ENCODE data around the gene TBCD.

TBCD gene

GRCh38 chr17:82812058-82812457, 60.2 kb downstream of the TBCD start:
- H3K36me3 Mint-ChIP-seq (ENCODE audit: low read depth), result peaks cover 24% of the 10 kb centered on the region

GRCh38 chr17:82812601-82813000, 60.7 kb downstream of the TBCD start:
- H3K4me3 Mint-ChIP-seq, result no peak overlapping the region
- H3K27me3 Mint-ChIP-seq (ENCODE audit: low read depth), result no peaks in the 10 kb centered on the region
- no peak overlapping the region for H3K27ac Mint-ChIP-seq
- H3K4me1 Mint-ChIP-seq (ENCODE audit: low read depth), result peaks cover 3% of the 10 kb centered on the region
- H3K36me3 Mint-ChIP-seq (ENCODE audit: low read depth), result peaks cover 25% of the 10 kb centered on the region
- no peaks in the 10 kb centered on the region for H3K9me3 Mint-ChIP-seq
- DNase-seq (ENCODE audit: low spot score), result no peak

More at GRCh38 chr17:82812058-82812457, 60.2 kb downstream of the TBCD start:
- Mint-ChIP-seq H3K9me3 (no peaks in the 10 kb centered on the region), H3K4me1 (ENCODE audit: low read depth) (peaks cover 3% of the 10 kb centered on the region), H3K27ac (no peak overlapping the region), H3K27me3 (ENCODE audit: low read depth) (no peaks in the 10 kb centered on the region), H3K4me3 (no peak overlapping the region)
- DNase-seq (ENCODE audit: low spot score), result no peak

GRCh38 chr17:82813299-82814051, 61.6 kb downstream of the TBCD start:
- H3K27me3 Mint-ChIP-seq (ENCODE audit: low read depth), result no peaks in the 10 kb centered on the region
- DNase-seq (ENCODE audit: low spot score), result no peak
- H3K36me3 Mint-ChIP-seq (ENCODE audit: low read depth), result peaks cover 34% of the 10 kb centered on the region
- H3K27ac Mint-ChIP-seq, result no peak overlapping the region
- no peak overlapping the region for H3K4me3 Mint-ChIP-seq
- no peaks in the 10 kb centered on the region for H3K9me3 Mint-ChIP-seq
- peaks cover 3% of the 10 kb centered on the region for H3K4me1 Mint-ChIP-seq (ENCODE audit: low read depth)

- Mint-ChIP-seq H3K9me3 (no peaks in the 10 kb centered on the region), H3K4me3 (no peak overlapping the region), H3K36me3 (ENCODE audit: low read depth) (peaks cover 46% of the 10 kb centered on the region), H3K4me1 (ENCODE audit: low read depth) (peaks cover 3% of the 10 kb centered on the region), H3K27ac (no peak overlapping the region), H3K27me3 (ENCODE audit: low read depth) (no peaks in the 10 kb centered on the region)
- DNase-seq (ENCODE audit: low spot score), result no peak
Observed at GRCh38 chr17:82814834-82815233, 63.0 kb downstream of the TBCD start.

GRCh38 chr17:82815354-82815753, 63.5 kb downstream of the TBCD start:
- Mint-ChIP-seq H3K4me1 (ENCODE audit: low read depth) (peaks cover 3% of the 10 kb centered on the region), H3K27me3 (ENCODE audit: low read depth) (no peaks in the 10 kb centered on the region), H3K9me3 (peaks cover 3% of the 10 kb centered on the region), H3K4me3 (no peak overlapping the region), H3K36me3 (ENCODE audit: low read depth) (peaks cover 51% of the 10 kb centered on the region), H3K27ac (no peak overlapping the region)
- DNase-seq (ENCODE audit: low spot score), result no peak

- no peak overlapping the region for H3K4me3 Mint-ChIP-seq
- H3K9me3 Mint-ChIP-seq, result peaks cover 8% of the 10 kb centered on the region
- peaks cover 56% of the 10 kb centered on the region for H3K36me3 Mint-ChIP-seq (ENCODE audit: low read depth)
- DNase-seq (ENCODE audit: low spot score), result no peak
- H3K27ac Mint-ChIP-seq, result no peak overlapping the region
- H3K4me1 Mint-ChIP-seq (ENCODE audit: low read depth), result peaks cover 3% of the 10 kb centered on the region
- H3K27me3 Mint-ChIP-seq (ENCODE audit: low read depth), result no peaks in the 10 kb centered on the region
Observed at GRCh38 chr17:82815790-82816305, 64.0 kb downstream of the TBCD start.

GRCh38 chr17:82816358-82816757, 64.5 kb downstream of the TBCD start:
- H3K27me3 Mint-ChIP-seq (ENCODE audit: low read depth), result no peaks in the 10 kb centered on the region

GRCh38 chr17:82817947-82818346, 66.1 kb downstream of the TBCD start:
- no peak for DNase-seq (ENCODE audit: low spot score)
- H3K36me3 Mint-ChIP-seq (ENCODE audit: low read depth), result peaks cover 71% of the 10 kb centered on the region
- H3K27ac Mint-ChIP-seq, result no peak overlapping the region
- H3K4me1 Mint-ChIP-seq (ENCODE audit: low read depth), result peaks cover 3% of the 10 kb centered on the region
- H3K9me3 Mint-ChIP-seq, result peaks cover 13% of the 10 kb centered on the region
- H3K27me3 Mint-ChIP-seq (ENCODE audit: low read depth), result no peaks in the 10 kb centered on the region
- H3K4me3 Mint-ChIP-seq, result no peak overlapping the region

More at GRCh38 chr17:82816358-82816757, 64.5 kb downstream of the TBCD start:
- Mint-ChIP-seq H3K9me3 (peaks cover 13% of the 10 kb centered on the region), H3K27ac (no peak overlapping the region), H3K36me3 (ENCODE audit: low read depth) (peaks cover 61% of the 10 kb centered on the region), H3K4me3 (no peak overlapping the region), H3K4me1 (ENCODE audit: low read depth) (peaks cover 3% of the 10 kb centered on the region)
- no peak for DNase-seq (ENCODE audit: low spot score)

GRCh38 chr17:82820278-82821251, 68.7 kb downstream of the TBCD start:
- no peak for DNase-seq (ENCODE audit: low spot score)
- no peaks in the 10 kb centered on the region for H3K27me3 Mint-ChIP-seq (ENCODE audit: low read depth)
- H3K4me1 Mint-ChIP-seq (ENCODE audit: low read depth), result peaks cover under 1% of the 10 kb centered on the region
- H3K9me3 Mint-ChIP-seq, result peaks cover 13% of the 10 kb centered on the region
- H3K27ac Mint-ChIP-seq, result no peak overlapping the region
- H3K36me3 Mint-ChIP-seq (ENCODE audit: low read depth), result peaks cover 58% of the 10 kb centered on the region
- no peak overlapping the region for H3K4me3 Mint-ChIP-seq

- no peaks in the 10 kb centered on the region for H3K27me3 Mint-ChIP-seq (ENCODE audit: low read depth)
- no peak overlapping the region for H3K4me3 Mint-ChIP-seq
- peaks cover 51% of the 10 kb centered on the region for H3K36me3 Mint-ChIP-seq (ENCODE audit: low read depth)
- no peak overlapping the region for H3K27ac Mint-ChIP-seq
- no peak for DNase-seq (ENCODE audit: low spot score)
- no peaks in the 10 kb centered on the region for H3K4me1 Mint-ChIP-seq (ENCODE audit: low read depth)
- H3K9me3 Mint-ChIP-seq, result peaks cover 13% of the 10 kb centered on the region
Observed at GRCh38 chr17:82821554-82821953, 69.7 kb downstream of the TBCD start.

GRCh38 chr17:82822281-82822680, 70.4 kb downstream of the TBCD start:
- Mint-ChIP-seq H3K4me3 (no peak overlapping the region), H3K4me1 (ENCODE audit: low read depth) (peaks cover 3% of the 10 kb centered on the region), H3K9me3 (peaks cover 13% of the 10 kb centered on the region), H3K36me3 (ENCODE audit: low read depth) (peaks cover 51% of the 10 kb centered on the region), H3K27me3 (ENCODE audit: low read depth) (no peaks in the 10 kb centered on the region), H3K27ac (no peak overlapping the region)
- no peak for DNase-seq (ENCODE audit: low spot score)

- no peak for DNase-seq (ENCODE audit: low spot score)
- peaks cover 13% of the 10 kb centered on the region for H3K9me3 Mint-ChIP-seq
- no peak overlapping the region for H3K27ac Mint-ChIP-seq
- no peaks in the 10 kb centered on the region for H3K27me3 Mint-ChIP-seq (ENCODE audit: low read depth)
- H3K4me3 Mint-ChIP-seq, result no peak overlapping the region
- peaks cover 3% of the 10 kb centered on the region for H3K4me1 Mint-ChIP-seq (ENCODE audit: low read depth)
- H3K36me3 Mint-ChIP-seq (ENCODE audit: low read depth), result peaks cover 53% of the 10 kb centered on the region
Observed at GRCh38 chr17:82823004-82823403, 71.1 kb downstream of the TBCD start.

GRCh38 chr17:82825540-82826124, 73.8 kb downstream of the TBCD start:
- no peaks in the 10 kb centered on the region for H3K27me3 Mint-ChIP-seq (ENCODE audit: low read depth)
- H3K36me3 Mint-ChIP-seq (ENCODE audit: low read depth), result peaks cover 42% of the 10 kb centered on the region
- H3K27ac Mint-ChIP-seq, result no peak overlapping the region
- no peak overlapping the region for H3K4me3 Mint-ChIP-seq
- no peak for DNase-seq (ENCODE audit: low spot score)
- H3K9me3 Mint-ChIP-seq, result peaks cover 7% of the 10 kb centered on the region
- H3K4me1 Mint-ChIP-seq (ENCODE audit: low read depth), result peaks cover 3% of the 10 kb centered on the region
